Rectal smooth muscle tissue (tissue), 1 donor: ENCODE data around the gene ETV5.

Experiments
- H3K27ac ChIP-seq: one replicate; pipeline ENCODE4 v1.7.0; 2013; ENCODE audit warnings: low read depth, low read length, inconsistent platforms
- H3K27me3 ChIP-seq: one replicate; pipeline ENCODE4 v1.7.0; 2013; ENCODE audit warnings: low read length; ENCODE audit not compliant: control insufficient read depth, insufficient read depth
- H3K36me3 ChIP-seq: one replicate; pipeline ENCODE4 v1.7.0; 2013; ENCODE audit warnings: low read length; ENCODE audit not compliant: control insufficient read depth, insufficient read depth
- H3K4me1 ChIP-seq: one replicate; pipeline ENCODE4 v1.7.0; 2013; ENCODE audit warnings: low read length; ENCODE audit not compliant: control insufficient read depth, insufficient read depth
- H3K4me3 ChIP-seq: one replicate; pipeline ENCODE4 v1.7.0; 2013; ENCODE audit warnings: low read length
- H3K9ac ChIP-seq: one replicate; pipeline ENCODE4 v1.7.0; 2013; ENCODE audit warnings: low read length

Gene ETV5

GRCh38 chr3:186108941-186109865 is at the start of gene ETV5:
Gene ETV5, minus strand, starts transcription at chr3:186109089. Its CDS starts 3,221 bp downstream, at chr3:186105868.
- H3K27me3 ChIP-seq: peaks cover 19% of the 10 kb centered on the region
- peak within 1 kb of the TSS; percentile 71 for H3K4me3 ChIP-seq
- peak within 1 kb of the TSS; percentile 1 for H3K9ac ChIP-seq
- peak within 1 kb of the TSS; percentile 67 for H3K27ac ChIP-seq
- peaks cover 11% of the 10 kb centered on the region for H3K4me1 ChIP-seq
- H3K36me3 ChIP-seq: no peaks in the 10 kb centered on the region

DNA sequence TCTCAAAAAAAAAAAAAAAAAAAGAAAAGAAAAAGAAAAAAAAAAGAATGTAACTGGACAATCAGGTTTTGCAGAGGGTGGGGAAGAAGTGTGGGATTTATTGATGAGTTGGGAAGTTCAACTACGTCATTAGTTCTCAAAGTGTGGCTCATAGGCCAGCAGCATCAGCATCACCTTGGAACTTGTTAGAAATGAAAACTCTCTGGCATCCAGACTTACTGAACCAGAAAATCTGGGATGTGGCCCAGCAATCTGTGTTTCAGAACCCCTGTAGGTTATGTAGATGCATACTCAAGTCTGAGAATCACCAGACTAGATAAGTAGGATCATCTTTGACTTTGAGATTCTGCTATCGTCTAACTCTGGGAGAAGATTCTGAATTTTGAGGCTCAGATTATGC is 45.8 kb upstream of the ETV5 start:
- Histone ChIP-seq H3K4me3 (no peak overlapping the region), H3K36me3 (no peaks in the 10 kb centered on the region), H3K4me1 (no peaks in the 10 kb centered on the region), H3K9ac (no peak overlapping the region), H3K27me3 (no peaks in the 10 kb centered on the region), H3K27ac (no peak overlapping the region)

DNA sequence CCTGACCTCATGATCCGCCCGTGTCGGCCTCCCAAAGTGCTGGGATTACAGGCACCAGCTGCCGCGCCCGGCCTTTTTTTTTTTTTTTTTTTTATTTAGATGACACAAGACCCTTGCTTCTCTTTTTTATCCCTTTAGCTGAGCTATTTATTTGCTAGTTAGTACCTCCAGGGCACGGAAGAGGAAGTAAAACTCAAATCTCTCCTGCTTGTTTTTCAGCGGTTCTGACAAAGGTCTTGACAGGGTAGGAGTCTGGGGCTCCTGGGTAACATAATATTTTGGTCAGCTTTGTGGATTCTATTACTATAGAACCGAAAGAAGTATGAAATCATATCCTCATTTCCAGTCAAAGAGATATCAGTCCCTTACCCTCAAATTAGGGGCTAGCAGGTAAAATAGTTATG is 44.0 kb upstream of the ETV5 start:
- Histone ChIP-seq H3K27me3 (no peaks in the 10 kb centered on the region), H3K4me1 (no peaks in the 10 kb centered on the region), H3K36me3 (no peaks in the 10 kb centered on the region), H3K9ac (no peak overlapping the region), H3K4me3 (no peak overlapping the region), H3K27ac (no peak overlapping the region)

- H3K4me1 ChIP-seq: no peaks in the 10 kb centered on the region
- H3K27ac ChIP-seq: no peak overlapping the region
- H3K4me3 ChIP-seq: no peak overlapping the region
- H3K9ac ChIP-seq: no peak overlapping the region
- H3K36me3 ChIP-seq: no peaks in the 10 kb centered on the region
- no peaks in the 10 kb centered on the region for H3K27me3 ChIP-seq
These were observed 43.5 kb upstream of the ETV5 start for GRCh38 chr3:186152361-186152798.

DNA sequence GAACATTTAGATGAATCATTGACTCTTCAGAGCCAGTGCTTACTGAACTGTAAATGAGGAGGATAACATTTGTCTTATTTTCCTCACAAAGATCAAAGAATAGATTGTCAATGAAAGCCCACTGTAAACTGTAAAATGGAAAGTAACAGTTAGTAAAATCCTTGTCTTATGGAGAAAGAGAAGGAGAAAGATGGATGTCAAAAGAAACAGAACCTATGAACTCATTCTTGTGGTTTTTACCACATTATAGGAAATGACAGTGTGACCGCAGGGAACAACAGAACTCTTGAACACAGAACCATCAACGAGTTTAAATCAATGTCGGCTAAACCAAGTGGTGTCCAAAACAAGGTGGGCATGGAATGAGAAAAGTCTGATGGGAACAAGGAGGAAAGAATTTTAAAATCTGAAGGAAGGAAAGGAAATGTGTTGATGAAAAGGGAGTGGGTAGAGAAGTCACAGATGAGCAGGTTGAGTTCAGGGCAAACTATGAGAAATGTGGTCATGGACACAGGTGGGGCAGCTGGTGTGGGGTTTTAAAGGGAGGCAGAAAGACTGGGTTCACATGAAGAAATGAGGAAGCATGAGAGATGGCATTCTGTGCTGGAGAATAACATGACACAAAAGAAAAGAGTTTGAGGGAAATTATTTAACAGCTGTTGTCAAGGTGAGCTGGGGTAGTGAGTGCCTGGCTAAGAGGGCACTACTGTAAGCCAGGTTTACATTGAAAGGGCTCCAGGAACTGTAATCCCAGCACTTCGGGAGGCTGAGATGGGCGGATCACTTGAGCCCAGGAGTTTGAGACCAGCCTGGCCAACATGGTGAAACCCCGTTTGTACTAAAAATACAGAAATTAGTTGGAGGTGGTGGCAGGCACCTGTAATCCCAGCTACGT is 42.4 kb upstream of the ETV5 start:
- Histone ChIP-seq H3K27ac (no peak overlapping the region), H3K4me3 (no peak overlapping the region), H3K27me3 (no peaks in the 10 kb centered on the region), H3K36me3 (no peaks in the 10 kb centered on the region), H3K4me1 (no peaks in the 10 kb centered on the region), H3K9ac (no peak overlapping the region)

GRCh38 chr3:186150041-186150830 is 41.3 kb upstream of the ETV5 start:
- Histone ChIP-seq H3K27ac (no peak overlapping the region), H3K4me3 (no peak overlapping the region), H3K36me3 (no peaks in the 10 kb centered on the region), H3K4me1 (no peaks in the 10 kb centered on the region), H3K9ac (no peak overlapping the region), H3K27me3 (no peaks in the 10 kb centered on the region)

DNA sequence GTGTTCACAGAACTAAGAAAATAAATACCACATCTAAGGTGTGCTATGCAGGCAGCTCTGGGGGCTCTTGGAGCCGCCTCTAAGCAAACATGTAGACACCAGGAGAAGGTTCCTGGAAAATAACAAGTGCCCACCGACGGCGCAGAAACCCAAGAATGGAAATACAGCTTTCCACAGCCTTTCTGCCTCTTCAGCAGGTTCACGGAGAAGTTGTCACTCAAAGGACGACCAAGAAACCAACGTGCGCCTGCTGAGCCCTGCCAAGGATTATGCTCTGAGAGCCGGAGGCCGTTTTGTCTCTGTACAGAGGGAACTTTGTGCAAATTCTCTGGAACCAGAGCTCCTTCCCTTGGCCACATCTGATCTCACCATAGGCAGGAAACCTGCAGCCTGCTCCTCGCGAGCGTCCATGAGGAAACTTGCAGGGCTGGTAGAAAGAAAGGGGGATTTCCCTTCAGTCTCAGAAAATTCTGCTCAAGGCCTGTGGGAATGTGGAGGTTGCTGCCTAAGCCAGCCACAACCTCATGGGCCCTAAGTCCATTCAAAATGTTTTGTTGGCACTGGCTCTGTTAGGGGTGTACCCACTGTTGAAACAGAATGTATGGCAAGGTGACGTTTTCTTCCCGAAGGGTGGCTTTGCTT is 40.6 kb upstream of the ETV5 start:
- Histone ChIP-seq H3K27me3 (no peaks in the 10 kb centered on the region), H3K4me3 (no peak overlapping the region), H3K4me1 (no peaks in the 10 kb centered on the region), H3K36me3 (no peaks in the 10 kb centered on the region), H3K27ac (no peak overlapping the region), H3K9ac (no peak overlapping the region)

GRCh38 chr3:186144257-186144656 is 35.4 kb upstream of the ETV5 start:
- Histone ChIP-seq H3K36me3 (no peaks in the 10 kb centered on the region), H3K4me3 (no peak overlapping the region), H3K27ac (no peak overlapping the region), H3K27me3 (no peaks in the 10 kb centered on the region), H3K4me1 (no peaks in the 10 kb centered on the region), H3K9ac (no peak overlapping the region)

DNA sequence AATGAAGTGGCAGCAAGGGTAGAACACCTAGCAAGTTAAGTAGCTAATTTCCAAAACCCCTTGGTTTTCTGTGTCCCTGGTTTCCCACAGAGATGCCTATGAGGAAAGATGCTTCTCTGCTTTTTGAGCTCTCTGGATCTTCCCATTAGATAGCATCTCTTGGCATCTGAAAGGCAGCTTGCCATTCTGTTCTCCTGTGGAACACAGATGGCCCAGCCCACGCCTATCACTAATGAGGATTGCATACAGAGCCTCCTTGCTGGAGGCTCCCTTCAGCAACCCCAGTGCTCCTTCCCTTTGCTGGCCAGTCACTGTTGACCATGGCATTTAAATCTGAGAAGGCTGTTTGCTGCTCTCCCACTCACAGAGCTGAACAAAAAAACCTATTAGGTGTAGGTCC is 34.4 kb upstream of the ETV5 start:
- H3K27me3 ChIP-seq: no peaks in the 10 kb centered on the region
- no peaks in the 10 kb centered on the region for H3K36me3 ChIP-seq
- no peak overlapping the region for H3K27ac ChIP-seq
- no peak overlapping the region for H3K4me3 ChIP-seq
- no peaks in the 10 kb centered on the region for H3K4me1 ChIP-seq
- no peak overlapping the region for H3K9ac ChIP-seq

DNA sequence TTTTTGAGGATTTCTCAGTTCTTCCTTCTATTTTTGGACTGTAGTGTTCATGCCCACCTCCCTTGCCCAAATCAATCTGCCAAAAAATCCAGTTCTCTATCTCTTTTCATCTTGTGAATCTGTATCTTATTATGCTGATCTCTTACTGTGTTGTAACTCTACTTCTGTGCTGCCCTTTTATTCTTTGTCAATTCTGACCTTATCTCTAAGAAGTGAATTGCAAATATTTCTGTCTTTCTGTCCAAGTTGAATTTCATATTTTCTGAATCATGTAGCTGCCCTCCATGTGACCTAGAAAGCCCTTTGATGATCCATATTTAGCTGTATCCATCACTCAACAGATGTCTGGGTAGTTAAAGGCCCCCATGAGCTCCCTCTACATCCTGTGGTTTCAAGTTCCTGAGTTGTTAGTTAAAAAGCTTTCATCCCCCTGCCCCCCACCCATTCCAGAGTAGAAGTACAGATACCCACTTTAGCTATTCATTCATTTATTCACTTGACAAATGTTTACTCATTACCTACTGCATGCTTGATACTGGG is 33.6 kb upstream of the ETV5 start:
- no peaks in the 10 kb centered on the region for H3K27me3 ChIP-seq
- no peaks in the 10 kb centered on the region for H3K36me3 ChIP-seq
- no peaks in the 10 kb centered on the region for H3K4me1 ChIP-seq
- no peak overlapping the region for H3K9ac ChIP-seq
- no peak overlapping the region for H3K4me3 ChIP-seq
- no peak overlapping the region for H3K27ac ChIP-seq

DNA sequence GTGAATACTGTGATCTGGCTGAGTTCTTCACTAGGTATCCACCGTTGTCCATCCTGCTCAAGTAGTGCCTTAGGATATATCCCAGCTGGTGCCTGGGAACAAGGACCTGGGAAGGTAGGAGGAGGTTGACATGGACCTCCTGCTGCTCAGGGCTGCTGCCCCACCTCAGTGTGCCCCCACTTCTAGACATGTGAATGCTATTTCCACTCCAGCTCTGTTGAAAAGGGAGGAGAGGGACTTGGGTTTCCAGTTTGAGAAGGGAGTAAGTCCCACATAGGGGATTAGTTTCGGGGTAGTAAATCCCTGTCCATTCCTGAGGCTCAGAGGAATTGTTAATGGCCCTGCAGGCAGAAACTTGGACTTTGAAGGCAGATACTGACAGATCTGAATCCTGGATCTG is 32.9 kb upstream of the ETV5 start:
- Histone ChIP-seq H3K27ac (no peak overlapping the region), H3K4me1 (no peaks in the 10 kb centered on the region), H3K27me3 (no peaks in the 10 kb centered on the region), H3K9ac (no peak overlapping the region), H3K4me3 (no peak overlapping the region), H3K36me3 (no peaks in the 10 kb centered on the region)
